Astrocyte (in vitro differentiated cells and primary cell): ENCODE measurements around the gene B4GALT5.

Source experiments
- EZH2 ChIP-seq: IDR thresholded peaks from 2 replicates; pipeline ENCODE4 v1.6.1; 2012; ENCODE audit warnings: mild to moderate bottlenecking, low read length, inconsistent platforms; ENCODE audit not compliant: insufficient read depth
- TF ChIP-seq, protein P1 (sequence below): IDR thresholded peaks from 2 replicates; pipeline ENCODE4 v1.5.1; 2011; ENCODE audit warnings: low read depth, mild to moderate bottlenecking, inconsistent platforms, low read length, moderate library complexity; ENCODE audit not compliant: insufficient read depth

DNA sequence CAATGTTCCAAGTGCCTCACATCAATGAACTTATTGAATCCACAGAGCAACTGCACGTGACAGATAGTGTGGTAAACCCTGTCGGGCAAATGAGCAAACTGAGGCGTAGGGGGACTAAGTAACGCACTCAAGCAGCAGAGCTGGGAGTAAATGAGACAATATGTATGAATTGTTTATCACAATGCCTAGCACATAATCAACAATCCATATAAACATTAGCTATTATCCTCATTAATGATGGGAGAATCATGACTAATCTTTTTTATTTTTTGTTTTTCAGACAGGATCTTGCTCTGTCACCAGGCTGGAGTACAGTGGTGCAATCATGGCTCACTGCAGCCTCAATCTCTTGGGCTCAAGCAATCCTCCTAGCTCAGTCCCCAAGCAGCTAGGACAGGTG, 43.9 kb upstream of the B4GALT5 start:
- TF ChIP-seq EZH2 = no peak
- TF ChIP-seq, protein P1, sequence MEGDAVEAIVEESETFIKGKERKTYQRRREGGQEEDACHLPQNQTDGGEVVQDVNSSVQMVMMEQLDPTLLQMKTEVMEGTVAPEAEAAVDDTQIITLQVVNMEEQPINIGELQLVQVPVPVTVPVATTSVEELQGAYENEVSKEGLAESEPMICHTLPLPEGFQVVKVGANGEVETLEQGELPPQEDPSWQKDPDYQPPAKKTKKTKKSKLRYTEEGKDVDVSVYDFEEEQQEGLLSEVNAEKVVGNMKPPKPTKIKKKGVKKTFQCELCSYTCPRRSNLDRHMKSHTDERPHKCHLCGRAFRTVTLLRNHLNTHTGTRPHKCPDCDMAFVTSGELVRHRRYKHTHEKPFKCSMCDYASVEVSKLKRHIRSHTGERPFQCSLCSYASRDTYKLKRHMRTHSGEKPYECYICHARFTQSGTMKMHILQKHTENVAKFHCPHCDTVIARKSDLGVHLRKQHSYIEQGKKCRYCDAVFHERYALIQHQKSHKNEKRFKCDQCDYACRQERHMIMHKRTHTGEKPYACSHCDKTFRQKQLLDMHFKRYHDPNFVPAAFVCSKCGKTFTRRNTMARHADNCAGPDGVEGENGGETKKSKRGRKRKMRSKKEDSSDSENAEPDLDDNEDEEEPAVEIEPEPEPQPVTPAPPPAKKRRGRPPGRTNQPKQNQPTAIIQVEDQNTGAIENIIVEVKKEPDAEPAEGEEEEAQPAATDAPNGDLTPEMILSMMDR = no peak
